ENCODE measurements around the gene RGS7BP. TPM values are rescaled to one million over a fixed set of nuclear protein-coding genes. Genes with fewer than 3 reads are reported as not detected.
"Not testable (repeated sequence)": the region's sequence is repeated elsewhere in the genome, so short reads cannot be mapped to it uniquely, and the experiment has no call there.

RGS7BP gene
- total RNA-seq, 2 experiments from 2014 or later: not detected

DNA sequence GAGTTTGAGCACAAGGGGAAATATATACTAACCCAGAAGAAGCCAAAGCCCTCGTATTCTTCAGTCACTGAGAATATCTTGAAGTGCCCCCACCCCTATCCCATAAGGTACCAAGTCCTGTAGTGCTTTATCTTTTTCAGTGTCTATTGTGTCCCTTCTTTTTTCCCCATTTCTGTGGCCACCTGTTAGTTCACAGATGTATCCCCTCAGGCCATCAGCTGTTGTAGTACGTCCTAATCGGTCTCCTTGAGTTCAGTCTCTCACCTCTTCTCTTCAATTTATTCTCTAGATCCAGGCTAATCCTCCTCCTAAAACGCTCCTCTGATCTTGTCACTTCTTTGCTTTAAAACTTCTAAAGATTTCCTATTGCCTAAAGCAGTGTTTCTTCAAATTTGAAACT lies 10.4 kb downstream of the RGS7BP start:
- DNase-seq: no peak
- H3K9me3 Mint-ChIP-seq: no peaks in the 10 kb centered on the region
- ATAC-seq (ENCODE audit: low read depth): no peak
- no peaks in the 10 kb centered on the region for H3K36me3 Mint-ChIP-seq
- H3K4me3 Mint-ChIP-seq: no peak overlapping the region
- H3K4me1 Mint-ChIP-seq: no peaks in the 10 kb centered on the region
- H3K27me3 Mint-ChIP-seq: peaks cover 2% of the 10 kb centered on the region
- POLR2A ChIA-PET: no interaction called here
- H3K27ac Mint-ChIP-seq: no peak overlapping the region

DNA sequence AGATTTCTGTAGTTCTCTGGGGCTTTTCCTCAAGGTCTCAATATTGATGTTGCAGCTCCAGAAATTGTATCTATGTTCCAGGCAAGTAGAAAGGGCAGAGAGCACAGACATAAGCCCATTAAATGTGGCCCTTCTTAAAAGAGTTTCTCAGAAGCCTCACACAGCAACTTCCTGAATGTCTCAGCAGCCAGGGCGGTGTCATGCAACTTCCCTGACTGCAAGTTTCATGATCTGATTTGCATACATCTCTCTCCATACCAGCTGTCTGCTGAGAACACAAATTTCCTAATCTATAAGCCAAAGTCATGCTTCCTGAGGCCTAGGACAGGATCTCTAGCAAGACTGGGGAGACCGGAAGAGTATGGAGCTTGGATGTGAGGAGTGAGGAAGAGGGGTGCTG lies 13.0 kb downstream of the RGS7BP start:
- no peak overlapping the region for H3K27ac Mint-ChIP-seq
- no peak overlapping the region for H3K4me3 Mint-ChIP-seq
- H3K4me1 Mint-ChIP-seq: no peaks in the 10 kb centered on the region
- no peaks in the 10 kb centered on the region for H3K27me3 Mint-ChIP-seq
- H3K9me3 Mint-ChIP-seq: no peaks in the 10 kb centered on the region
- ATAC-seq (ENCODE audit: low read depth) (no peak), DNase-seq (no peak)
- POLR2A ChIA-PET: no interaction called here
- no peaks in the 10 kb centered on the region for H3K36me3 Mint-ChIP-seq

DNA sequence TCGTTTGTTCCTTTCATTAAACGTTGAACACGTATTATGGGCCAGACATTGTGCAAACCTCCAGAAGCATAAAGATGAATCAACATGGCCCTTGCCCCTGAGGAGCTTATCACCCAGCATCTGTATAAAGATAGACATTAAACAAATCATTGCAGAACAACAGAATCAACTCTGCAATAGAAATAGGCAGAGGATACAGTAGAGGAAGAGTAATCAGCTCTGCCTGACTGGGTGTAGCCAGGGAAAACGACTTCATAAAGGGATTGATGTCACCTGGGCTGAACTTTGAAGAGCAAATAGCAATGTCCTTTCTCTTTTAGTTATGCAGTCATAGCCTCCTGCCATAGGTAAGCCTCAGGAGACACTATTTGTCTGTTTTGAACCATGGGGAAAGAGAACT lies 13.4 kb downstream of the RGS7BP start:
- no peak for DNase-seq
- no peaks in the 10 kb centered on the region for H3K9me3 Mint-ChIP-seq
- H3K36me3 Mint-ChIP-seq: no peaks in the 10 kb centered on the region
- no peak overlapping the region for H3K4me3 Mint-ChIP-seq
- POLR2A ChIA-PET: no interaction called here
- H3K27me3 Mint-ChIP-seq: no peaks in the 10 kb centered on the region
- no peak overlapping the region for H3K27ac Mint-ChIP-seq
- no peaks in the 10 kb centered on the region for H3K4me1 Mint-ChIP-seq
- no peak for ATAC-seq (ENCODE audit: low read depth)

DNA sequence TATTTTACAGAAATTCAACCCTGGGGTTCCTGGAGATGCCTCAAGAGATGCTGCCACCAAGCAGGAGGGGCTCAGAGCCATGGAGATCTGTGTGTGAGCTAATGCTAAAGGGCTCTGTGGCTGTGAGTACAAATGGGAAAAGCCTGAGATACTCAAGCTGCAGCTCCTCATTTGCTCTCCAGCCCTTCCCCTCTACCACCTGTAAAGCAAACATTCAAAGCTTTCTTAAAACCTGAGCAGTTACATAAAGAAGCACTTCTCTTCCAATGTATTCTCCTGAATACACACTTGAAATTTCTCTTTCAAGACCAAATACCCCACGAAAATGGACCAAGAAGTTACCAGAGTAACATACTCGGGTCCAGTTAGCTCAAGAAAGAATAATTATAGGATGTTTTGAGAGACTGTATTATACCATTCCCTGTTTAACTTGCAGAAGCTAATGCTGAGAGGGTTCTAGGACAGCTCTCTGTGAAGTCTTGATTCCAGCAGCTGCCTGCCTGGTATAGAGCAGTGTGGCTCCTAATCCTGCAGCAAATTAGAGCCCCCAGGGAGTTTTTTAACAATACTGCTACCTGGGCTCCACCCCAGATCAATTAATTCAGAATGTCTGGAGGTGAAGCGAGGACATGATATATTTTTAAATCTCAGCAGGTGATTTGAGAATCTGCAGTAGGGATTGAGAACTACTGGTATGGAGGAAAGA lies 21.1 kb downstream of the RGS7BP start:
- no peak for ATAC-seq (ENCODE audit: low read depth)
- Mint-ChIP-seq H3K36me3 (no peaks in the 10 kb centered on the region), H3K27ac (no peak overlapping the region), H3K9me3 (no peaks in the 10 kb centered on the region), H3K4me1 (no peaks in the 10 kb centered on the region), H3K4me3 (no peak overlapping the region), H3K27me3 (no peaks in the 10 kb centered on the region)
- POLR2A ChIA-PET: no interaction called here
- no peak for DNase-seq

DNA sequence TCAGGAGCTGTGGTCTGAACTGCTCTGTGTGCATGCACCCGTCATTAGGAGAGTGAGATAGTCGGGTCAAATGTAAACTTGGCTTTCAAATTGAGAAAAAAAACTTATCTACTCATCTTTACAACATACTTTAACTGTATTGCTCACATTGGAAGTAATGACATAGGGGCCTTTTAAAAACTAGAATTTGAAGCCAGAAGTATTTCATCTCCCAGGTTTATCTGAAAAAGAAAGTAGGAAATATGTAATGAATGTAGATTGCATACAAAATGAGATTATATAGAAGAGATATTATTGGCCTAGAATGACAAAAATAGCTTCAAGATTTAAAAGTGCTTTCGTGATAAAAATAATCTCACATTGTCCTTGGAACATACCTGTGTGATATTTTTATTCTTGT lies 24.3 kb downstream of the RGS7BP start:
- POLR2A ChIA-PET: no interaction called here
- no peak overlapping the region for H3K4me3 Mint-ChIP-seq
- H3K4me1 Mint-ChIP-seq: no peaks in the 10 kb centered on the region
- no peaks in the 10 kb centered on the region for H3K9me3 Mint-ChIP-seq
- H3K27me3 Mint-ChIP-seq: no peaks in the 10 kb centered on the region
- DNase-seq (no peak), ATAC-seq (ENCODE audit: low read depth) (no peak)
- no peaks in the 10 kb centered on the region for H3K36me3 Mint-ChIP-seq
- no peak overlapping the region for H3K27ac Mint-ChIP-seq

DNA sequence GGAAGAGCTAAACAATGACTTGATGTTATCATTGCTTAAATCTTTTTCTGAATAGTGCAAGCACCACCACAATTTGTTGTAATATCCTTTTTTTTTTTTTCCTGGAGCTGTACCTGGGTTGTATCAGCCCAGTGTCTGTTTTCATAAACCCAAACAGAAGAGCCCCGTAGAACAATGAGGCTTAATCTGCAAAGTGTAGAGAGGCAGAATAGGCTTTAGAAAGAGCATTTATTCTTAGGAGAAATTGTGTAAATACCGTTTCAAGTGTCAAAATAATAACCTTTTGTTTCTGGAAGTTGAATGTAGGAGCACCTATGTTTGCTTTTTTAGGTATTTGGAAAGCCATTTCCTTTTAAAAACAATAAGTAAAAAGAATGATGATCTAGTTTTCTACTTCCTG lies 26.4 kb downstream of the RGS7BP start:
- POLR2A ChIA-PET: no interaction called here
- Mint-ChIP-seq H3K4me1 (no peaks in the 10 kb centered on the region), H3K9me3 (no peaks in the 10 kb centered on the region), H3K36me3 (no peaks in the 10 kb centered on the region), H3K27me3 (peaks cover 3% of the 10 kb centered on the region), H3K4me3 (no peak overlapping the region), H3K27ac (no peak overlapping the region)
- DNase-seq: no peak
- no peak for ATAC-seq (ENCODE audit: low read depth)

DNA sequence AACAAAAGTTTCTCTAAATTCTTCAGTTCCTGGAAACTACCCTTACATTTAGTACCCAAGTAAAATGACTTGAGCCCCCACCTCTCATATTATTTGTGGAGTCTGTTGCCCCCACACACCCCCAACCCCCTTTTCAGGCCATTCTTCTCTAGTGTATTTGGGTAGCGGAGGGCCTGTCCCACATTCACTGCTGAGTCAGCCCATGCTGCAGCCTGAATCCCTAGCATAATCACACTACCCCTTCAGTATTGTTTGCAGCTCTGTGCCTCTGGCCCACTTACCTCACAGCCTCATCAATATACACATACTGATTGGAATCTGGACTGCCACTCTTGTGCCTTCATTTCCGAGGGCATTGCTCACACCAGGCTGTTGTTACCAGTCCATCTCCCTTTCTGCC lies 26.8 kb downstream of the RGS7BP start:
- DNase-seq: no peak
- Mint-ChIP-seq H3K4me3 (no peak overlapping the region), H3K27me3 (peaks cover 3% of the 10 kb centered on the region), H3K9me3 (peaks cover 1% of the 10 kb centered on the region), H3K36me3 (no peaks in the 10 kb centered on the region), H3K4me1 (no peaks in the 10 kb centered on the region), H3K27ac (no peak overlapping the region)
- POLR2A ChIA-PET: no interaction called here
- no peak for ATAC-seq (ENCODE audit: low read depth)

DNA sequence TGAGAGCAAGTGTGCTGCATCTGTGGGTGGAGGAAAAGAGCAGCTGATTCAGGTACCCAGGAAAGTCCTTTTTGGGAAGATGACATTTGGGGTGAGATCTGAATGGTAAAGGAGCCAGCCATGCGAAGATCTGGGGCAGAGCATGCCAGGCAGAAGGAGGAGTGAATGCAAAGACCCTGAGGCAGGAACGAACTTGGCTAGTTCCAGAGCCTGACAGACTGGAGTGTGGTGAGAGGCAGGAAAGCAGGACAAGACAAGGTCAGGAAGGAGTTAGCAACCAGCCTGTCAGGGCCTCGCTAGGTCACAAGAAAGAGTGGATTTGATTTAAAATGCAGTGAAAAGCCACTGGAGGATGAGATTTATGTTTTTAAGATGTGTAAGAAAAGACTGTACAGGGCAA lies 28.2 kb downstream of the RGS7BP start:
- Mint-ChIP-seq H3K9me3 (peaks cover 2% of the 10 kb centered on the region), H3K27me3 (peaks cover 3% of the 10 kb centered on the region), H3K27ac (no peak overlapping the region), H3K4me1 (no peaks in the 10 kb centered on the region), H3K4me3 (no peak overlapping the region), H3K36me3 (no peaks in the 10 kb centered on the region)
- no peak for ATAC-seq (ENCODE audit: low read depth)
- DNase-seq: no peak
- POLR2A ChIA-PET: no interaction called here

DNA sequence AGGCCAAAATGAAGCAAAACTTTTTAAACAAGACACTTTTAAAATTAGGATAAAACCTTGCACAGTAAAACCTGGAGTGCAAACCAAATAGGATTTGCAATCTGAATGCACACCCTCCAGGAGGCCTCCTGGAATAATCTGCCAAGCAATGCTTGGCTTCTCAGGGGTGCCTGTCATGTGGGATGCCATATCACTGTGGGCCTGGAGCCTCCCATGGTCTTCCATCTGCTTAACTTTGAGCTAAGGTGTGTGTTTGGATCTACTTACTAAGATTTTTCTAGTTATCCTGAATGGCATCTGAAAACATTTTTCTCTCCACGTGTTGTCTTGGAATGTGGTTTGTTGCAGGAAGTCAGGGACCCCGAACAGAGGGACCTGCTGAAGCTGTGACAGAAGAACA lies 52.1 kb downstream of the RGS7BP start:
- DNase-seq (no peak), ATAC-seq (ENCODE audit: low read depth) (no peak)
- Mint-ChIP-seq H3K4me1 (no peaks in the 10 kb centered on the region), H3K9me3 (peaks cover 4% of the 10 kb centered on the region), H3K36me3 (no peaks in the 10 kb centered on the region), H3K4me3 (no peak overlapping the region), H3K27ac (no peak overlapping the region), H3K27me3 (no peaks in the 10 kb centered on the region)
- POLR2A ChIA-PET: no interaction called here

DNA sequence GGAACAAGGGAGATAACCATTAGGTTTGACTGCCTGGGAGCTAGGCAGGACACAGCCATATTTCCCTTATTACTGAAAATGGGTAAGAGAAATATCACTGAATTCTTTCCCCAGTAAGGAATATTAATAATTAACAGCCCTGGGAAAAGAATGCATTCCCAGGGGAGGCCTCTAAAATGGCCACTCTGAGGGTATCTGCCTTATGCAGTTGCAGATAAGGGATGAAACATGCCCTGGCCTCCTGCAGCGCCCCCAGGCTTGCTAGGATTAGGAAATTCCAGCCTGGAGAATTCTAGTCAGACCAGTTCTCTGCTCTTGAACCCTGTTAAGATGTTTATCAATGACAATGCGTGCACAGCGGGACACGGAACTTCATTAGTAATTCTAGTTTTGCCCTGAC lies 52.8 kb downstream of the RGS7BP start:
- H3K27ac Mint-ChIP-seq; H3K27me3 Mint-ChIP-seq; H3K36me3 Mint-ChIP-seq; POLR2A ChIA-PET; H3K4me1 Mint-ChIP-seq; DNase-seq; H3K4me3 Mint-ChIP-seq; H3K9me3 Mint-ChIP-seq; ATAC-seq (ENCODE audit: low read depth): not testable (repeated sequence)

DNA sequence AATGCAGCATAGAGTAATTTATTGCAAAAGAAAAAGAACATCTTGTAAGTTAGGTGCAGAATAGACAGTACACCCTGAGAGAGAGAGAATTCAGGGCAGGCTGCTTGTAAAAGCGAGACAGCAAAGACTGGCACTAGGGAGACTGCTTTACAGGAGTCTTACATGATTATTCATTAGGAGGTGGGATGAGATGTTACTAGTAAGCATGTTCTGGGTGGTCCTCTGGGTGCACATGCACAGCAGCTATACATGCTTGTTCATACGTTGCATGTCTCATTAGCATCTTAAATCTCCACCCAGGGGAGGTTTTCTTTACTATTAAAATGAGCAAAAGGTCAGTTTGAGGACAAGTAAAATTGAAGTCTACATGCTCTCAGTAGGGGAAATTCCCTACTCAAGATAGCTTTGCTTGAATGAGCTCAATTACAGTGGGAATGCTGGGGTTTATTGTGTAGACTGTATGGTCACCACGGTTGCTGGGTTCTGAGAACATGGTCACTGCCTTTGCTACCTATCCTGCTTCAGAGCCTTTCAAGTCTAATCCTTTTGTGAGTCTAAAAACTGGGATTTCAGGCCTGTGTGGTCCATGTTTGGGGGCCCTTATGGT lies 60.6 kb downstream of the RGS7BP start:
- DNase-seq: no peak
- POLR2A ChIA-PET: no interaction called here
- no peak overlapping the region for H3K27ac Mint-ChIP-seq
- H3K4me1 Mint-ChIP-seq: no peaks in the 10 kb centered on the region
- no peak for ATAC-seq (ENCODE audit: low read depth)
- H3K36me3 Mint-ChIP-seq: no peaks in the 10 kb centered on the region
- no peak overlapping the region for H3K4me3 Mint-ChIP-seq
- H3K9me3 Mint-ChIP-seq: no peaks in the 10 kb centered on the region
- peaks cover 6% of the 10 kb centered on the region for H3K27me3 Mint-ChIP-seq

DNA sequence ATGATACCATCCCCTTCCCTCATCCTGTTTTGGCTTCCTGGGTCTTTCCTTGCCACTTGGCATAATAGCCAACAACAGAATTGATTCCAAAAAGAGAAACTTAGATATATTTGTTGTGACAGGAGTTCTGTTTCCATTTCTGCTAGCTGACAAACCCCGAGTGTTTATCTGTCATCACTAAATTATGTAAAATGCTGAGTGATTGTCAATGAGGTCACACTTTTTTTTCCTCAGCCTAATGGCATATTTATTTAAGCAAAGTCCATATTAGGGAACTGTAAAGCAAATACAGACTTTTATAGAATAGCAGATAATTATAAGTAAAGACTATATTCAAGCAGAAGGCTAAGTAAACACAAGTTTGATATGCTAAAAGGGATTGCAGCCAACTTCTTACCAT lies 64.0 kb downstream of the RGS7BP start:
- no peak for DNase-seq
- H3K27me3 Mint-ChIP-seq: peaks cover 6% of the 10 kb centered on the region
- POLR2A ChIA-PET: no interaction called here

DNA sequence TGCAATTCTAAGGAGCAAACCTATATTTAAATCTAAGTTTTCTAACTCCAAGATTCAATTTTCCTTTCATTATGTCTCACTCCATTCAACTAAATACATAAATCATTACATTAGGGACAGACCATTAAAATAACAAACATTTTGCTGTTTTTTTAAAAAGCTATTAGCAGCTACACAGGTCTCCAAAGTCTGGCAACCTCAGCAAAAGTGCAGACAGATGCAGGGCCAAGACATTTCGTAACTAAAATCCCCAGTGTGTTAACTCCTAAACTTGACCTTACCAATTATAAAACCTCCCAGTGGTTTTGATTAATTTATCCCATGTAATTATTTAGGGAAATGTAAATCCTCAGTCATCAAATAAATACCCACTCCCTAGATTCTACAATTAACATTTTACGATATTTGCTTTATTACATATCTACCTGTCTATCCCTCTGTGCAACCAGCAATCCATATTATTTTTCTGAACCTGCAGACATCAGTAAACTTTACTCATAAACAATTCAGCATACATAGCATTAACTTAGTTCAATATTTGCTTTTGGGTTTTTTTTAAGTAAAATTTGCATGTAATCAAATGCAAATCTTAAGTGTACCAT lies 64.7 kb downstream of the RGS7BP start:
- no peaks in the 10 kb centered on the region for H3K4me1 Mint-ChIP-seq
- DNase-seq: no peak
- ATAC-seq (ENCODE audit: low read depth): no peak
- no peaks in the 10 kb centered on the region for H3K9me3 Mint-ChIP-seq
- H3K4me3 Mint-ChIP-seq: no peak overlapping the region
- H3K27me3 Mint-ChIP-seq: peaks cover 6% of the 10 kb centered on the region
- POLR2A ChIA-PET: no interaction called here
- no peak overlapping the region for H3K27ac Mint-ChIP-seq
- no peaks in the 10 kb centered on the region for H3K36me3 Mint-ChIP-seq

More for the DNA sequence above, 64.0 kb downstream of the RGS7BP start:
- Mint-ChIP-seq H3K4me3 (no peak overlapping the region), H3K4me1 (no peaks in the 10 kb centered on the region), H3K36me3 (no peaks in the 10 kb centered on the region), H3K9me3 (no peaks in the 10 kb centered on the region), H3K27ac (no peak overlapping the region)
- no peak for ATAC-seq (ENCODE audit: low read depth)

DNA sequence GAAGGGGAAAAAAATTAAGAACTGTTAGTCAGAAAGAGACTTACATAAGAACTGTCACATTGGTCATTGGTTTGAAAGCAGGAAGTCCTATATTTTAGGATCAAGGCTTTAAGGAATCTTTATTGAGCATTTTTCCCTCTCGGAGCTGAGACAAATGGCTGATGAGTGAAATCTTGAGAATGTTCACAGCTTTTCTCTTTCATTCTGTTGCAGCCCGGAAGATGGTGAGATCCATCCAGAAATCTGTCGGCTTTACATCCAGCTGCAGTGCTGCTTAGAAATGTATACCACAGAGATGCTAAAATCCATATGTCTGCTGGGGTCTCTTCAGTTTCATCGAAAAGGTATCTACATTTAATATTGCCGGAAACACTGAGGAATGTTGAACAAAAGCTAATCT lies 69.7 kb downstream of the RGS7BP start:
- no peaks in the 10 kb centered on the region for H3K36me3 Mint-ChIP-seq
- peaks cover 7% of the 10 kb centered on the region for H3K27me3 Mint-ChIP-seq
- no peaks in the 10 kb centered on the region for H3K4me1 Mint-ChIP-seq
- ATAC-seq (ENCODE audit: low read depth) (no peak), DNase-seq (no peak)
- no peak overlapping the region for H3K27ac Mint-ChIP-seq
- no peak overlapping the region for H3K4me3 Mint-ChIP-seq
- POLR2A ChIA-PET: no interaction called here
- H3K9me3 Mint-ChIP-seq: no peaks in the 10 kb centered on the region

All from activated naive CD8-positive, alpha-beta T cell treated with anti-CD3 and anti-CD28 coated beads, Interleukin-2, amount 10 ng/mL, durations not matched to agents 7 days and 5 days (primary cell).